ENCODE results near the gene TMEM220. TPM values are rescaled to one million over a fixed set of nuclear protein-coding genes. Genes with fewer than 3 reads are reported as not detected.

TMEM220 gene
- total RNA-seq, 1 experiment from 2014 or later: 4.0 TPM

DNA sequence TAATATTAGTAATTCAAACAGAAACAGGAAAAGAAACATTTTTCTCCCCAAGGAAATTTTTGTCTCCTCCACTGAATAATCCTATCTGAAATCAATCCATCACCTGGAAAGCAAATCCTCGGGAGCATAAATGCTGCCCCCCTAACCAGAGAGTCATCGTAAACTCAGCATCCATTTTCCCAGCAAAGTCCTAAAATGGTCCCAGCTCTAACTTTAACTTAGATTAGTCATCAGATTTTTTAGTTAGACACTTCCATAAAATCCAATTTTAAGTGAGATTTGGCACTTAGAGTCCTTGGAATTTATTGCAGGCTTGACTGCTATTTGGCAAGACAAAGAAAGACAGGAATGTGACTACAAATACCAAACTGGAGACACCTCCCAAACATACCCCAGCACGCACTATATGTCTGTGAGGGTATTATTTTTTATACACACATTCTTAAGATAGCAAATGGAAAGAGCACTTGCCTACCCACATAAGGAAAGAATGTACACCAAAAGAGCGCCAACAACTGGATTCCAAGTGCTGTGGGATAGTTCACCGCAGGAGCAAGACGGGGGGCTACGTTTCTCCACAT lies 47.9 kb downstream of the TMEM220 start:
- no peak for DNase-seq (ENCODE audit: low spot score)
- TF ChIP-seq TCF7 (CRISPR knock-in tag; IDR thresholded peaks at IDR 0.05; ENCODE audit: low read depth): no peak
- no peak for TF ChIP-seq NFYB (CRISPR knock-in tag; conservative IDR thresholded peaks at IDR 0.05; ENCODE audit: low read depth)
- TF ChIP-seq ELF4 (CRISPR knock-in tag; IDR thresholded peaks at IDR 0.05; ENCODE audit: low read depth): no peak
- TF ChIP-seq TEAD4 (CRISPR knock-in tag; IDR thresholded peaks at IDR 0.05): no peak
- TF ChIP-seq ZNF416 (CRISPR knock-in tag; IDR thresholded peaks at IDR 0.05): no peak
- TF ChIP-seq, protein P1, sequence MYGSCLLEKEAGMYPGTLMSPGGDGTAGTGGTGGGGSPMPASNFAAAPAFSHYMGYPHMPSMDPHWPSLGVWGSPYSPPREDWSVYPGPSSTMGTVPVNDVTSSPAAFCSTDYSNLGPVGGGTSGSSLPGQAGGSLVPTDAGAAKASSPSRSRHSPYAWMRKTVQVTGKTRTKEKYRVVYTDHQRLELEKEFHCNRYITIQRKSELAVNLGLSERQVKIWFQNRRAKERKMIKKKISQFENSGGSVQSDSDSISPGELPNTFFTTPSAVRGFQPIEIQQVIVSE (CRISPR knock-in tag; IDR thresholded peaks at IDR 0.05; ENCODE audit: borderline replicate concordance): no peak
- TF ChIP-seq, protein P2, sequence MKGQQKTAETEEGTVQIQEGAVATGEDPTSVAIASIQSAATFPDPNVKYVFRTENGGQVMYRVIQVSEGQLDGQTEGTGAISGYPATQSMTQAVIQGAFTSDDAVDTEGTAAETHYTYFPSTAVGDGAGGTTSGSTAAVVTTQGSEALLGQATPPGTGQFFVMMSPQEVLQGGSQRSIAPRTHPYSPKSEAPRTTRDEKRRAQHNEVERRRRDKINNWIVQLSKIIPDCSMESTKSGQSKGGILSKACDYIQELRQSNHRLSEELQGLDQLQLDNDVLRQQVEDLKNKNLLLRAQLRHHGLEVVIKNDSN (CRISPR knock-in tag; IDR thresholded peaks at IDR 0.05): no peak
- no peak for TF ChIP-seq PRRX2 (CRISPR knock-in tag; IDR thresholded peaks at IDR 0.05)
- TF ChIP-seq, protein P3, sequence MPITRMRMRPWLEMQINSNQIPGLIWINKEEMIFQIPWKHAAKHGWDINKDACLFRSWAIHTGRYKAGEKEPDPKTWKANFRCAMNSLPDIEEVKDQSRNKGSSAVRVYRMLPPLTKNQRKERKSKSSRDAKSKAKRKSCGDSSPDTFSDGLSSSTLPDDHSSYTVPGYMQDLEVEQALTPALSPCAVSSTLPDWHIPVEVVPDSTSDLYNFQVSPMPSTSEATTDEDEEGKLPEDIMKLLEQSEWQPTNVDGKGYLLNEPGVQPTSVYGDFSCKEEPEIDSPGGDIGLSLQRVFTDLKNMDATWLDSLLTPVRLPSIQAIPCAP (CRISPR knock-in tag; IDR thresholded peaks at IDR 0.05): no peak
- TF ChIP-seq ZNF423 (CRISPR knock-in tag; IDR thresholded peaks at IDR 0.05): no peak
- TF ChIP-seq ZNF232 (CRISPR knock-in tag; IDR thresholded peaks at IDR 0.05): no peak
- no peak for TF ChIP-seq NFE2L1 (CRISPR knock-in tag; IDR thresholded peaks at IDR 0.05)
- TF ChIP-seq, protein P4, sequence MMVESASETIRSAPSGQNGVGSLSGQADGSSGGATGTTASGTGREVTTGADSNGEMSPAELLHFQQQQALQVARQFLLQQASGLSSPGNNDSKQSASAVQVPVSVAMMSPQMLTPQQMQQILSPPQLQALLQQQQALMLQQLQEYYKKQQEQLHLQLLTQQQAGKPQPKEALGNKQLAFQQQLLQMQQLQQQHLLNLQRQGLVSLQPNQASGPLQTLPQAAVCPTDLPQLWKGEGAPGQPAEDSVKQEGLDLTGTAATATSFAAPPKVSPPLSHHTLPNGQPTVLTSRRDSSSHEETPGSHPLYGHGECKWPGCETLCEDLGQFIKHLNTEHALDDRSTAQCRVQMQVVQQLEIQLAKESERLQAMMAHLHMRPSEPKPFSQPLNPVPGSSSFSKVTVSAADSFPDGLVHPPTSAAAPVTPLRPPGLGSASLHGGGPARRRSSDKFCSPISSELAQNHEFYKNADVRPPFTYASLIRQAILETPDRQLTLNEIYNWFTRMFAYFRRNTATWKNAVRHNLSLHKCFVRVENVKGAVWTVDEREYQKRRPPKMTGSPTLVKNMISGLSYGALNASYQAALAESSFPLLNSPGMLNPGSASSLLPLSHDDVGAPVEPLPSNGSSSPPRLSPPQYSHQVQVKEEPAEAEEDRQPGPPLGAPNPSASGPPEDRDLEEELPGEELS (CRISPR knock-in tag; IDR thresholded peaks at IDR 0.05): no peak
- TF ChIP-seq, protein P5, sequence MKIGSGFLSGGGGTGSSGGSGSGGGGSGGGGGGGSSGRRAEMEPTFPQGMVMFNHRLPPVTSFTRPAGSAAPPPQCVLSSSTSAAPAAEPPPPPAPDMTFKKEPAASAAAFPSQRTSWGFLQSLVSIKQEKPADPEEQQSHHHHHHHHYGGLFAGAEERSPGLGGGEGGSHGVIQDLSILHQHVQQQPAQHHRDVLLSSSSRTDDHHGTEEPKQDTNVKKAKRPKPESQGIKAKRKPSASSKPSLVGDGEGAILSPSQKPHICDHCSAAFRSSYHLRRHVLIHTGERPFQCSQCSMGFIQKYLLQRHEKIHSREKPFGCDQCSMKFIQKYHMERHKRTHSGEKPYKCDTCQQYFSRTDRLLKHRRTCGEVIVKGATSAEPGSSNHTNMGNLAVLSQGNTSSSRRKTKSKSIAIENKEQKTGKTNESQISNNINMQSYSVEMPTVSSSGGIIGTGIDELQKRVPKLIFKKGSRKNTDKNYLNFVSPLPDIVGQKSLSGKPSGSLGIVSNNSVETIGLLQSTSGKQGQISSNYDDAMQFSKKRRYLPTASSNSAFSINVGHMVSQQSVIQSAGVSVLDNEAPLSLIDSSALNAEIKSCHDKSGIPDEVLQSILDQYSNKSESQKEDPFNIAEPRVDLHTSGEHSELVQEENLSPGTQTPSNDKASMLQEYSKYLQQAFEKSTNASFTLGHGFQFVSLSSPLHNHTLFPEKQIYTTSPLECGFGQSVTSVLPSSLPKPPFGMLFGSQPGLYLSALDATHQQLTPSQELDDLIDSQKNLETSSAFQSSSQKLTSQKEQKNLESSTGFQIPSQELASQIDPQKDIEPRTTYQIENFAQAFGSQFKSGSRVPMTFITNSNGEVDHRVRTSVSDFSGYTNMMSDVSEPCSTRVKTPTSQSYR (CRISPR knock-in tag; IDR thresholded peaks at IDR 0.05): no peak
- TF ChIP-seq, protein P6, sequence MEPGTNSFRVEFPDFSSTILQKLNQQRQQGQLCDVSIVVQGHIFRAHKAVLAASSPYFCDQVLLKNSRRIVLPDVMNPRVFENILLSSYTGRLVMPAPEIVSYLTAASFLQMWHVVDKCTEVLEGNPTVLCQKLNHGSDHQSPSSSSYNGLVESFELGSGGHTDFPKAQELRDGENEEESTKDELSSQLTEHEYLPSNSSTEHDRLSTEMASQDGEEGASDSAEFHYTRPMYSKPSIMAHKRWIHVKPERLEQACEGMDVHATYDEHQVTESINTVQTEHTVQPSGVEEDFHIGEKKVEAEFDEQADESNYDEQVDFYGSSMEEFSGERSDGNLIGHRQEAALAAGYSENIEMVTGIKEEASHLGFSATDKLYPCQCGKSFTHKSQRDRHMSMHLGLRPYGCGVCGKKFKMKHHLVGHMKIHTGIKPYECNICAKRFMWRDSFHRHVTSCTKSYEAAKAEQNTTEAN (CRISPR knock-in tag; IDR thresholded peaks at IDR 0.05): no peak
- Mint-ChIP-seq H3K4me1 (no peaks in the 10 kb centered on the region), H3K27ac (no peak overlapping the region), H3K9me3 (no peaks in the 10 kb centered on the region), H3K27me3 (ENCODE audit: low read depth) (no peaks in the 10 kb centered on the region), H3K4me3 (no peak overlapping the region), H3K36me3 (peaks cover 82% of the 10 kb centered on the region)
- CTCF ChIA-PET: interaction anchor here (1.7 kb wide), 1 partner anchor 35 kb away, joined by 6 read pairs; no protein-coding TSS in a partner anchor
- POLR2A ChIA-PET: no interaction called here
- ATAC-seq: no peak

DNA sequence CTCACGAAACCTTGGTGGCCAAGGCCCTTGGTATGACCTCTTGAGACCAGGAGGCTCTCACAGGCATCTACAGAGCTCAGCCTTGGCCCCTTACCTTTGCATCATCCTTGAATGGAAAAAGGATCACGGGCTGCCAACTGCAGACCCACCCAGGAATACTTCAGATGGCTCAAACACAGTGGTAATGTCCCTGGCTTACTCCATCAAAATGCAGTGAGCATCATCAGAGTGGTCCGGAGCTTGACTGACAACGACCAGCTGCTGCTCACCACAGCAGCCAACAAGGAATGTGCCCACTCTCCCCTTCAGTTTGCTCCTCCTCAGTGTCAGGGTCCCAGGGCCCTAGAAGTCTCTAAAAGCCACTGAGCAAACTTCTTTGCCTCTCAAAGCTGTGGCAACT lies 55.1 kb downstream of the TMEM220 start:
- ChIA-PET POLR2A (no interaction called here), CTCF (interaction anchor here (0.9 to 2.2 kb wide), 6 partner anchors 9 to 46 kb away, joined by 3 to 7 read pairs (median 4); no protein-coding TSS in a partner anchor)
- TF ChIP-seq, protein P7, sequence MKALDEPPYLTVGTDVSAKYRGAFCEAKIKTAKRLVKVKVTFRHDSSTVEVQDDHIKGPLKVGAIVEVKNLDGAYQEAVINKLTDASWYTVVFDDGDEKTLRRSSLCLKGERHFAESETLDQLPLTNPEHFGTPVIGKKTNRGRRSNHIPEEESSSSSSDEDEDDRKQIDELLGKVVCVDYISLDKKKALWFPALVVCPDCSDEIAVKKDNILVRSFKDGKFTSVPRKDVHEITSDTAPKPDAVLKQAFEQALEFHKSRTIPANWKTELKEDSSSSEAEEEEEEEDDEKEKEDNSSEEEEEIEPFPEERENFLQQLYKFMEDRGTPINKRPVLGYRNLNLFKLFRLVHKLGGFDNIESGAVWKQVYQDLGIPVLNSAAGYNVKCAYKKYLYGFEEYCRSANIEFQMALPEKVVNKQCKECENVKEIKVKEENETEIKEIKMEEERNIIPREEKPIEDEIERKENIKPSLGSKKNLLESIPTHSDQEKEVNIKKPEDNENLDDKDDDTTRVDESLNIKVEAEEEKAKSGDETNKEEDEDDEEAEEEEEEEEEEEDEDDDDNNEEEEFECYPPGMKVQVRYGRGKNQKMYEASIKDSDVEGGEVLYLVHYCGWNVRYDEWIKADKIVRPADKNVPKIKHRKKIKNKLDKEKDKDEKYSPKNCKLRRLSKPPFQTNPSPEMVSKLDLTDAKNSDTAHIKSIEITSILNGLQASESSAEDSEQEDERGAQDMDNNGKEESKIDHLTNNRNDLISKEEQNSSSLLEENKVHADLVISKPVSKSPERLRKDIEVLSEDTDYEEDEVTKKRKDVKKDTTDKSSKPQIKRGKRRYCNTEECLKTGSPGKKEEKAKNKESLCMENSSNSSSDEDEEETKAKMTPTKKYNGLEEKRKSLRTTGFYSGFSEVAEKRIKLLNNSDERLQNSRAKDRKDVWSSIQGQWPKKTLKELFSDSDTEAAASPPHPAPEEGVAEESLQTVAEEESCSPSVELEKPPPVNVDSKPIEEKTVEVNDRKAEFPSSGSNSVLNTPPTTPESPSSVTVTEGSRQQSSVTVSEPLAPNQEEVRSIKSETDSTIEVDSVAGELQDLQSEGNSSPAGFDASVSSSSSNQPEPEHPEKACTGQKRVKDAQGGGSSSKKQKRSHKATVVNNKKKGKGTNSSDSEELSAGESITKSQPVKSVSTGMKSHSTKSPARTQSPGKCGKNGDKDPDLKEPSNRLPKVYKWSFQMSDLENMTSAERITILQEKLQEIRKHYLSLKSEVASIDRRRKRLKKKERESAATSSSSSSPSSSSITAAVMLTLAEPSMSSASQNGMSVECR (CRISPR knock-in tag; IDR thresholded peaks at IDR 0.05; ENCODE audit: borderline replicate concordance): no peak
- TF ChIP-seq CREM (CRISPR knock-in tag; IDR thresholded peaks at IDR 0.05) (no peak), NFATC4 (CRISPR knock-in tag; IDR thresholded peaks at IDR 0.05) (no peak), TP53 (CRISPR knock-in tag; IDR thresholded peaks at IDR 0.05) (no peak), ZNF423 (CRISPR knock-in tag; IDR thresholded peaks at IDR 0.05) (no peak)
- TF ChIP-seq, protein P8, sequence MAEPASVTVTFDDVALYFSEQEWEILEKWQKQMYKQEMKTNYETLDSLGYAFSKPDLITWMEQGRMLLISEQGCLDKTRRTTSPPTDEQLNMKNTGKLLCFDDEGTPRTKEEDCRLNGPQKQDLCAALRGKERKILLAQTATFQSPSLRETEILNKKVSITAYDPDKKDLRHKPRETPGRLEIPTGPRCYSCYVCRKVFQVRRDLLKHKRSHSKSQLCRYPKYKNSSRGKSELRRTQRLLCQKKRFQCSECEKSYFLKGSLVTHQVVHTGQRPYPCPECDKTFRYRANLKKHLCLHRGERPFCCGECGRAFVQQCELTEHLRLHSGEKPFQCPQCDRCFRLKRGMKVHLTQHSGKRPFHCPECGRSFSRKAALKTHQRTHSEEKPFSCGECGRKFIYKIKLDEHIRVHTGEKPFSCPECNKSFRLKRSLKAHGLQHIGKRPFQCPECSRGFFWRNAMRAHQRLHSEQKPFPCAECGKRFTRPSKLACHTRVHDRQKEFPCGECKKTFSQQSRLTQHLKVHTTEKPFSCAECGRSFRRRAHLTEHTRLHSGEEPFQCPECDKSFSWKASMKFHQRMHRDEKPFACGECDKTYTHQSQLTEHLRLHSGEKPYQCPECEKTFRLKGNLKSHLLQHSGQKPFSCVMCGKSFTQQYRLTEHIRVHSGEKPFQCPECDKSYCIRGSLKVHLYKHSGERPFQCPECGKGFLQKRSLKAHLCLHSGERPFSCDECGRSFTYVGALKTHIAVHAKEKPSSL (CRISPR knock-in tag; conservative IDR thresholded peaks at IDR 0.05): no peak

More for the DNA sequence above, 55.1 kb downstream of the TMEM220 start:
- Mint-ChIP-seq H3K27me3 (ENCODE audit: low read depth) (no peaks in the 10 kb centered on the region), H3K27ac (no peak overlapping the region), H3K36me3 (peaks cover 30% of the 10 kb centered on the region), H3K9me3 (no peaks in the 10 kb centered on the region), H3K4me1 (no peaks in the 10 kb centered on the region), H3K4me3 (no peak overlapping the region)
- DNase-seq (ENCODE audit: low spot score) (no peak), ATAC-seq (no peak)
